ENCODE data around the gene BDKRB2. TPM values are rescaled to one million over a fixed set of nuclear protein-coding genes. Genes with fewer than 3 reads are reported as not detected.
"Not testable (repeated sequence)": the region's sequence is repeated elsewhere in the genome, so short reads cannot be mapped to it uniquely, and the experiment has no call there.

The BDKRB2 gene
- total and polyA plus RNA-seq, 3 experiments from 2014 or later: not detected

DNA sequence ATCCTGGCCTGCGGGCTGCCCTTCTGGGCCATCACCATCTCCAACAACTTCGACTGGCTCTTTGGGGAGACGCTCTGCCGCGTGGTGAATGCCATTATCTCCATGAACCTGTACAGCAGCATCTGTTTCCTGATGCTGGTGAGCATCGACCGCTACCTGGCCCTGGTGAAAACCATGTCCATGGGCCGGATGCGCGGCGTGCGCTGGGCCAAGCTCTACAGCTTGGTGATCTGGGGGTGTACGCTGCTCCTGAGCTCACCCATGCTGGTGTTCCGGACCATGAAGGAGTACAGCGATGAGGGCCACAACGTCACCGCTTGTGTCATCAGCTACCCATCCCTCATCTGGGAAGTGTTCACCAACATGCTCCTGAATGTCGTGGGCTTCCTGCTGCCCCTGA lies 36.0 kb downstream of the BDKRB2 start:
- ChIA-PET CTCF (no interaction called here), POLR2A (no interaction called here)
- no peak overlapping the region for H3K27ac Mint-ChIP-seq

DNA sequence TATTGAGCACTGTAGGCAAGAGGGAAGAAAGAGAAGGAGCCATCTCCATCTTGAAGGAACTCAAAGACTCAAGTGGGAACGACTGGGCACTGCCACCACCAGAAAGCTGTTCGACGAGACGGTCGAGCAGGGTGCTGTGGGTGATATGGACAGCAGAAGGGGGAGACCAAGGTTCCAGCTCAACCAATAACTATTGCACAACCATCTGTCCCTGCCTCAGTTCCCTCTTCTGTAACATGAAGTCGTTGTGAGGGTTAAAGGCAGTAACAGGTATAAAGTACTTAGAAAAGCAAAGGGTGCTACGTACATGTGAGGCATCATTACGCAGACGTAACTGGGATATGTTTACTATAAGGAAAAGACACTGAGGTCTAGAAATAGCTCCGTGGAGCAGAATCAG lies 37.5 kb downstream of the BDKRB2 start:
- H3K4me1 ChIP-seq (ENCODE audit: insufficient read depth, low read length): no peaks in the 10 kb centered on the region
- Mint-ChIP-seq H3K27me3 (peaks cover 3 to 6% of the 10 kb centered on the region in 2 donors), H3K9me3 (no peaks in the 10 kb centered on the region), H3K36me3 (no peaks in the 10 kb centered on the region), H3K27ac (no peak overlapping the region), H3K4me3 (no peak overlapping the region), H3K4me1 (no peaks in the 10 kb centered on the region)
- no peaks in the 10 kb centered on the region for H3K27me3 ChIP-seq (ENCODE audit: insufficient read depth, low read length, poor library complexity, severe bottlenecking)
- H3K9me3 ChIP-seq (ENCODE audit: low read length): no peaks in the 10 kb centered on the region
- no peak for DNase-seq
- no peak overlapping the region for H3K4me3 ChIP-seq (ENCODE audit: low read length)
- no peak overlapping the region for H3K27ac ChIP-seq (ENCODE audit: low read depth, low read length)
- CTCF ChIA-PET: no interaction called here
- no peaks in the 10 kb centered on the region for H3K36me3 ChIP-seq (ENCODE audit: insufficient read depth, low read length)
- POLR2A ChIA-PET: no interaction called here

More for the DNA sequence above, 36.0 kb downstream of the BDKRB2 start:
- Histone ChIP-seq H3K4me1 (ENCODE audit: insufficient read depth, low read length) (no peaks in the 10 kb centered on the region), H3K9me3 (ENCODE audit: low read length) (no peaks in the 10 kb centered on the region), H3K4me3 (ENCODE audit: low read length) (no peak overlapping the region), H3K27me3 (ENCODE audit: insufficient read depth, low read length, poor library complexity, severe bottlenecking) (no peaks in the 10 kb centered on the region), H3K36me3 (ENCODE audit: insufficient read depth, low read length) (no peaks in the 10 kb centered on the region), H3K27ac (ENCODE audit: low read depth, low read length) (no peak overlapping the region)
- Mint-ChIP-seq H3K9me3 (no peaks in the 10 kb centered on the region), H3K4me3 (no peak overlapping the region), H3K27me3 (peaks cover 0 to 3% of the 10 kb centered on the region in 2 donors), H3K36me3 (no peaks in the 10 kb centered on the region), H3K4me1 (no peaks in the 10 kb centered on the region)
- DNase-seq: no peak

DNA sequence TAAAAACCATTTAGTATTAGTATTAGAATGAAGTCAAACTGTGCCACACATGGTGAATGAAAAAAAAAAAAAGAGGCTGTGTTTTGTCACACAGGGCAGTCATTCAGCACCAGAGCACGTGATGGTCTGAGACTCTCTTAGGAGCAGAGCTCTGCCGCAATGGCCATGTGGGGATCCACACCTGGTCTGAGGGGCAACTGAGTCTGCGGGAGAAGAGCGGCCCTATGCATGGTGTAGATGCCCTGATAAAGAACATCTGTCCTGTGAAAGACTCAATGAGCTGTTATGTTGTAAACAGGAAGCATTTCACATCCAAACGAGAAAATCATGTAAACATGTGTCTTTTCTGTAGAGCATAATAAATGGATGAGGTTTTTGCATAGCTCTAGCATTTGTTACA lies 39.1 kb downstream of the BDKRB2 start:
- Mint-ChIP-seq H3K36me3 (no peaks in the 10 kb centered on the region), H3K4me1 (no peaks in the 10 kb centered on the region), H3K9me3 (no peaks in the 10 kb centered on the region), H3K4me3 (no peak overlapping the region), H3K27me3 (peaks cover 3 to 20% of the 10 kb centered on the region in 2 donors), H3K27ac (no peak overlapping the region)
- Histone ChIP-seq H3K27ac (ENCODE audit: low read depth, low read length) (no peak overlapping the region), H3K27me3 (ENCODE audit: insufficient read depth, low read length, poor library complexity, severe bottlenecking) (no peaks in the 10 kb centered on the region), H3K36me3 (ENCODE audit: insufficient read depth, low read length) (no peaks in the 10 kb centered on the region), H3K4me1 (ENCODE audit: insufficient read depth, low read length) (no peaks in the 10 kb centered on the region), H3K4me3 (ENCODE audit: low read length) (no peak overlapping the region), H3K9me3 (ENCODE audit: low read length) (no peaks in the 10 kb centered on the region)
- CTCF ChIA-PET: interaction anchor here (0.7 kb wide), 1 partner anchor 74 kb away, joined by 3 read pairs; no protein-coding TSS in a partner anchor
- DNase-seq: no peak
- POLR2A ChIA-PET: no interaction called here

DNA sequence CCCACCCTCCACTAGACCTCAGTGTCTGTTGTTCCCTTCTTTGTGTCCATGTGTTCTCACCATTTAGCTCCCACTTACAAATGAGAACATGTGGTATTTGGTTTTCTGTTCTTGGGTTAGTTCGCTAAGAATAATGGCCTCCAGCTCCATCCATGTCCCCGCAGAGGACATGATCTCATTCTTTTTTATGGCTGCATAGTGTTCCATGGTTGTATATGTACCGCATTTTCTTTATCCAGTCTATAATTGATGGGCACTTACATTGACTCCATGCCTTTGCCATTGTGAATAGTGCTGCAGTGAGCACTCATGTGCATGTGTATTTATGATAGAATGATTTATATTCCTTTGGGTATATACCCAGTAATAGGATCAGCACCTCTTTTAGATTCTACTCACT lies 40.4 kb downstream of the BDKRB2 start:
- H3K27ac ChIP-seq (ENCODE audit: low read depth, low read length); H3K4me1 Mint-ChIP-seq; H3K4me3 ChIP-seq (ENCODE audit: low read length); H3K9me3 ChIP-seq (ENCODE audit: low read length); H3K9me3 Mint-ChIP-seq; H3K36me3 Mint-ChIP-seq; DNase-seq; H3K27ac Mint-ChIP-seq; H3K4me1 ChIP-seq (ENCODE audit: insufficient read depth, low read length); POLR2A ChIA-PET; CTCF ChIA-PET; H3K27me3 ChIP-seq (ENCODE audit: insufficient read depth, low read length, poor library complexity, severe bottlenecking); H3K36me3 ChIP-seq (ENCODE audit: insufficient read depth, low read length); H3K4me3 Mint-ChIP-seq: not testable (repeated sequence)
- peaks cover 7 to 25% of the 10 kb centered on the region in 2 donors for H3K27me3 Mint-ChIP-seq

DNA sequence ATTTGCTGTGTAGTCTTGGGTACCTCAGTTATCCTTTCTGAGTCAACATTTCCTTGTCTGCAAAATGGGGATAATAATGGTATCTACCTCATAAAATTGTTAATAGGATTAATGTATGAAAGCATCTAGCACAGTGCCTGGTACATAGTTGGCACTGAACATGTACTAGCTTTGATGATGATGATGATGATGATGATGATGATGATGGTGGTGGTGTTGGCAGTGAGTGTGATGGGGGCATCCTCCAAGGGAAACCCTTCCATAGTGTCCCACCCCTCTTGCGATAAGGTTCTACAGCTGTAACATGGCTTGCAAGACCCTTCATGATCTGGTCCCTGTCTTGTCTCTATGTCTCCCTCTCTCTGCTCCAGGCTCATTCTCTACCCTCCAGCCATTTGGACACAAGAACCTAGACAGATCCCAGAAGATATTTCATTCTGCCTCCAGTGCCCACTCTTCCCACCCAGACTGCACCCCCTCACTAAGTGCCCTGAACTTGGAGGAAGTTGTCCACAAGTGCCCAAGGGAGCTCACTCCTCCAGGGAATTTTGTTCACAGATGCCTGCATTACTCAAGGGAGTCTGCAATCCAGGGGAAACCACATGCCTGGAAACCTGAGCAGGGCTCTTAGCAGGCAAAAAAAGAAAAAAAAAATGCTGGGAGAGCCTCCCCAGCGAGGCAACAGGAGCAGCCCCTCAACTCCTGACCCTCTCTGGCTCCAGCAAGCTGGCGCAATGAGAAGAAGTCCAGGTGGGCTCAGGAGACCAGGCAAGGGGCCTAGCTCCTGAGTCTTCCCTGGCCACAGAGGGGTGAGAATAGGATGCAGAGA lies 41.3 kb downstream of the BDKRB2 start:
- no peaks in the 10 kb centered on the region for H3K36me3 Mint-ChIP-seq
- Histone ChIP-seq H3K27me3 (ENCODE audit: insufficient read depth, low read length, poor library complexity, severe bottlenecking) (no peaks in the 10 kb centered on the region), H3K9me3 (ENCODE audit: low read length) (no peaks in the 10 kb centered on the region), H3K36me3 (ENCODE audit: insufficient read depth, low read length) (no peaks in the 10 kb centered on the region), H3K4me1 (ENCODE audit: insufficient read depth, low read length) (no peaks in the 10 kb centered on the region), H3K27ac (ENCODE audit: low read depth, low read length) (no peak overlapping the region), H3K4me3 (ENCODE audit: low read length) (no peak overlapping the region)
- no peak overlapping the region for H3K27ac Mint-ChIP-seq
- H3K4me3 Mint-ChIP-seq: no peak overlapping the region
- no peaks in the 10 kb centered on the region for H3K4me1 Mint-ChIP-seq
- POLR2A ChIA-PET: no interaction called here
- DNase-seq: no peak
- CTCF ChIA-PET: no interaction called here
- H3K9me3 Mint-ChIP-seq: no peaks in the 10 kb centered on the region
- H3K27me3 Mint-ChIP-seq: peaks cover 8 to 27% of the 10 kb centered on the region in 2 donors

DNA sequence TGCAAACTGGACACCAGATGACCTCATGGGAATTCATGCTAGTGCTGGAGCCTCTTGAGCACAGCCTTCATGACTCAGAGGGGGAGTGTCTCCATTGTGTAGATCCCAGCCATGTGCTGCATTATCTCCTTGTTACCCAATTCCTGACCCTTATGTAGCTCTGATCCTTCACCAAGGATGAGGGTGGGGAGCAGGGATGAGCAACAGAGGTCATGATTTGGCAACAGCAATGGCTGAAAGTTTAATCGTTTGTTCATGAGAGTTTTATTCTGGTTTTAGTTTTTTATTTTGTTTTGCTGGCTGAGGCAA lies 41.9 kb downstream of the BDKRB2 start:
- H3K27me3 ChIP-seq (ENCODE audit: insufficient read depth, low read length, poor library complexity, severe bottlenecking): no peaks in the 10 kb centered on the region
- no peaks in the 10 kb centered on the region for H3K4me1 ChIP-seq (ENCODE audit: insufficient read depth, low read length)
- no peak overlapping the region for H3K27ac Mint-ChIP-seq
- H3K4me3 ChIP-seq (ENCODE audit: low read length): no peak overlapping the region
- no peaks in the 10 kb centered on the region for H3K9me3 ChIP-seq (ENCODE audit: low read length)
- H3K36me3 Mint-ChIP-seq: no peaks in the 10 kb centered on the region
- H3K4me1 Mint-ChIP-seq: no peaks in the 10 kb centered on the region
- DNase-seq: no peak
- peaks cover 8 to 33% of the 10 kb centered on the region in 2 donors for H3K27me3 Mint-ChIP-seq
- no peak overlapping the region for H3K4me3 Mint-ChIP-seq
- H3K36me3 ChIP-seq (ENCODE audit: insufficient read depth, low read length): no peaks in the 10 kb centered on the region
- CTCF ChIA-PET: no interaction called here
- no peaks in the 10 kb centered on the region for H3K9me3 Mint-ChIP-seq
- H3K27ac ChIP-seq (ENCODE audit: low read depth, low read length): no peak overlapping the region
- POLR2A ChIA-PET: no interaction called here

DNA sequence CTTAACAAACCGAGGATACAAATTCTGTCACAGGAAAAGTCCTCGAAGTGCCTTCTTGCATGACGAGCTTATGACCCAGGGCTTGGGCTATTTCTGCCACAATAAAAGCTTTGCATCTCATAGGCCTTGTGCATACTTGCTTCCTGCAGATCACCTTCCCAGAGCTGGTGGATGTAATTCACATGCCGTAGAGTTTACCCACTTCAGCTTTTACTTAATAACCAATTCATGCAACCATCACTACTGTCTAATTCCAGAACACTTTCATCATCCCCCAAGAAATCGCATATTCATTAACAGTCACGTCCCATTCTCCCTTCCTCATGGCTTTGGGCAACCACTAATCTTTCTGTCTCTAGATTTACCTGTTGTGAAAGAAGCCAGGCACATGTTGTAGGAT lies 42.4 kb downstream of the BDKRB2 start:
- no peaks in the 10 kb centered on the region for H3K4me1 ChIP-seq (ENCODE audit: insufficient read depth, low read length)
- no peak overlapping the region for H3K27ac ChIP-seq (ENCODE audit: low read depth, low read length)
- no peaks in the 10 kb centered on the region for H3K36me3 ChIP-seq (ENCODE audit: insufficient read depth, low read length)
- no peaks in the 10 kb centered on the region for H3K27me3 ChIP-seq (ENCODE audit: insufficient read depth, low read length, poor library complexity, severe bottlenecking)
- no peak overlapping the region for H3K27ac Mint-ChIP-seq
- CTCF ChIA-PET: no interaction called here
- no peaks in the 10 kb centered on the region for H3K9me3 Mint-ChIP-seq
- H3K36me3 Mint-ChIP-seq: no peaks in the 10 kb centered on the region
- POLR2A ChIA-PET: no interaction called here
- no peaks in the 10 kb centered on the region for H3K4me1 Mint-ChIP-seq
- H3K27me3 Mint-ChIP-seq: peaks cover 9 to 38% of the 10 kb centered on the region in 2 donors
- no peaks in the 10 kb centered on the region for H3K9me3 ChIP-seq (ENCODE audit: low read length)
- DNase-seq: no peak
- H3K4me3 Mint-ChIP-seq: no peak overlapping the region
- no peak overlapping the region for H3K4me3 ChIP-seq (ENCODE audit: low read length)

DNA sequence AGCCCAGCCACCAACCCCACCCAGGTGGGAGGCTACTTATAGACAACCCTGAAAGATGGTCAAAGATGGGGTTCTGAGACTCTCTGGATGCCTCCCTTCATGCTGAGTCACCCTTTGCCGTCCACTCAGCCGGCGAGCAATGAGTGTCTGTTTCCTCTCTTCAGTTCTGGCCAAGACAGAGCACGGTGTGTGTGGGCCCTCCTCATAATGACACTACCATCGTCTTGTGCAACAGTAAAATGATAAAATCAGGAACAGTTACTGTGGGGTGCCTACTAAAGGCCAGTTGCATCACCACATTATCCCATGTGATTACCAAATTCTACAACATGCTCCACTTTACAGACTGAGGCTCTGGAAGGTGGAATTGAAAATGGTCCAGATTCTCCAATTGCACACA lies 44.4 kb downstream of the BDKRB2 start:
- Histone ChIP-seq H3K27ac (ENCODE audit: low read depth, low read length) (no peak overlapping the region), H3K36me3 (ENCODE audit: insufficient read depth, low read length) (no peaks in the 10 kb centered on the region), H3K4me1 (ENCODE audit: insufficient read depth, low read length) (no peaks in the 10 kb centered on the region), H3K9me3 (ENCODE audit: low read length) (no peaks in the 10 kb centered on the region), H3K27me3 (ENCODE audit: insufficient read depth, low read length, poor library complexity, severe bottlenecking) (peaks cover 3% of the 10 kb centered on the region), H3K4me3 (ENCODE audit: low read length) (no peak overlapping the region)
- H3K27me3 Mint-ChIP-seq: peaks cover 17 to 56% of the 10 kb centered on the region in 2 donors
- no peaks in the 10 kb centered on the region for H3K4me1 Mint-ChIP-seq
- ChIA-PET POLR2A (no interaction called here), CTCF (no interaction called here)
- H3K36me3 Mint-ChIP-seq: no peaks in the 10 kb centered on the region
- no peak overlapping the region for H3K4me3 Mint-ChIP-seq
- no peak overlapping the region for H3K27ac Mint-ChIP-seq
- DNase-seq: no peak
- H3K9me3 Mint-ChIP-seq: no peaks in the 10 kb centered on the region

DNA sequence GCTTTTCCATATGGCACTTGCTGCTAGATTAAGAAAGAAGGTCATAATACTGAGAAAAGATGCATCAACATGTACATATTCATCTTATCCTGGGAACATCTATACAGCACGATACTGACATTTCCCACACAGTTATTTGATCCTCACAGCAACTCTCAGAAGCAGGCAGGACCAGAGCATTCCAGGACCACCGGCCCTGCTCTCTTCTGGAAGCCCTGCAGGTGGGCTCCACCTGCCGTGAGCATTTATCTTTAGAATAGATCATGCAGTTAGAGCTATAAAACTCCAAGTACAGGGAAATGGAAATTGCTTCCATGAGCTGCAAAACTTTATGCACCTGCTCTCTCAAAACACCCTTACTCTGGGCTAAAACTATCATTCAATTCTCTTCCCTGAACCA lies 45.8 kb downstream of the BDKRB2 start:
- ChIA-PET CTCF (no interaction called here), POLR2A (no interaction called here)
- Mint-ChIP-seq H3K4me1 (no peaks in the 10 kb centered on the region), H3K27me3 (peaks cover 17 to 67% of the 10 kb centered on the region in 2 donors), H3K9me3 (no peaks in the 10 kb centered on the region), H3K27ac (no peak overlapping the region), H3K4me3 (no peak overlapping the region), H3K36me3 (no peaks in the 10 kb centered on the region)
- Histone ChIP-seq H3K27me3 (ENCODE audit: insufficient read depth, low read length, poor library complexity, severe bottlenecking) (peaks cover 3% of the 10 kb centered on the region), H3K36me3 (ENCODE audit: insufficient read depth, low read length) (no peaks in the 10 kb centered on the region), H3K4me3 (ENCODE audit: low read length) (no peak overlapping the region), H3K27ac (ENCODE audit: low read depth, low read length) (no peak overlapping the region), H3K4me1 (ENCODE audit: insufficient read depth, low read length) (no peaks in the 10 kb centered on the region), H3K9me3 (ENCODE audit: low read length) (no peaks in the 10 kb centered on the region)
- DNase-seq: no peak

All from CD8-positive, alpha-beta memory T cell (primary cell).